Measurements from ENCODE around the gene TGFBR3. TPM values are rescaled to one million over a fixed set of nuclear protein-coding genes. Genes with fewer than 3 reads are reported as not detected.

The TGFBR3 gene
- total RNA-seq, 4 donors from 2014 or later: 32.9 to 138 (median 58.8) TPM

- no peak for DNase-seq
- in situ Hi-C loops (cut with MboI; ENCODE audit: low pct_ligation_motif_present in 1 of 4, low pct_unique_long_range_greater_than_20kb in 1 of 4, low sequenced_read_pairs in 3 of 4) (loop anchor here (5.0 to 25.0 kb wide), 3 partner anchors 411 to 664 kb away; no protein-coding TSS in a partner anchor), intact Hi-C loops (cut with DNase I; ENCODE audit: low total_unique reads) (loop anchor here (5.0 kb wide), 1 partner anchor 414 kb away; no protein-coding TSS in a partner anchor)
- TF ChIP-seq POLR2A (IDR thresholded peaks at IDR 0.05) (no peak), POLR2AphosphoS5 (IDR thresholded peaks at IDR 0.05) (no peak), EP300 (IDR thresholded peaks at IDR 0.05; ENCODE audit: low read depth) (no peak), CTCF (IDR thresholded peaks at IDR 0.05) (no peak)
- Histone ChIP-seq H3K4me3 (no peak overlapping the region), H3K36me3 (no peaks in the 10 kb centered on the region), H3K27ac (no peak overlapping the region), H3K9me3 (no peaks in the 10 kb centered on the region), H3K27me3 (no peaks in the 10 kb centered on the region), H3K4me1 (no peaks in the 10 kb centered on the region)
- WGBS, 2 donors (ENCODE audit: low coverage in 1 of 2): 87 to 100% methylated on average over 2 to 4 of the region's 4 CpGs
Observed at GRCh38 chr1:91925644-91926435, 39.9 kb upstream of the TGFBR3 start.

GRCh38 chr1:91924146-91924545, 38.2 kb upstream of the TGFBR3 start:
- no peak for DNase-seq
- no peak for TF ChIP-seq EP300 (IDR thresholded peaks at IDR 0.05; ENCODE audit: low read depth)
- no peak for TF ChIP-seq POLR2A (IDR thresholded peaks at IDR 0.05)
- no peak for TF ChIP-seq POLR2AphosphoS5 (IDR thresholded peaks at IDR 0.05)
- TF ChIP-seq CTCF (IDR thresholded peaks at IDR 0.05): no peak
- no peaks in the 10 kb centered on the region for H3K36me3 ChIP-seq
- H3K27ac ChIP-seq: no peak overlapping the region
- in situ Hi-C loops (cut with MboI; ENCODE audit: low pct_ligation_motif_present in 1 of 4, low pct_unique_long_range_greater_than_20kb in 1 of 4, low sequenced_read_pairs in 3 of 4) (loop anchor here in 1 of 4 donors (10.0 kb wide), 1 partner anchor 409 kb away; no protein-coding TSS in a partner anchor), intact Hi-C loops (cut with DNase I; ENCODE audit: low total_unique reads) (no loop called here)
- WGBS, 2 donors (ENCODE audit: low coverage in 1 of 2): 40 to 56% methylated on average over 2 of the region's 2 CpGs
- H3K27me3 ChIP-seq: no peaks in the 10 kb centered on the region
- H3K9me3 ChIP-seq: no peaks in the 10 kb centered on the region
- no peaks in the 10 kb centered on the region for H3K4me1 ChIP-seq
- no peak overlapping the region for H3K4me3 ChIP-seq

- intact Hi-C loops (cut with DNase I; ENCODE audit: low total_unique reads): no loop called here
- Histone ChIP-seq H3K9me3 (no peaks in the 10 kb centered on the region), H3K27me3 (no peaks in the 10 kb centered on the region), H3K27ac (no peak overlapping the region), H3K4me3 (no peak overlapping the region), H3K36me3 (no peaks in the 10 kb centered on the region), H3K4me1 (no peaks in the 10 kb centered on the region)
- WGBS, 2 donors (ENCODE audit: low coverage in 1 of 2): 90 to 95% methylated on average over 6 to 8 of the region's 8 CpGs
- no peak for DNase-seq
- in situ Hi-C loops (cut with MboI; ENCODE audit: low pct_ligation_motif_present in 1 of 4, low pct_unique_long_range_greater_than_20kb in 1 of 4, low sequenced_read_pairs in 3 of 4): loop anchor here in 1 of 4 donors (10.0 kb wide), 1 partner anchor 405 kb away; no protein-coding TSS in a partner anchor
- TF ChIP-seq POLR2AphosphoS5 (IDR thresholded peaks at IDR 0.05): no peak
- TF ChIP-seq POLR2A (IDR thresholded peaks at IDR 0.05): no peak
- TF ChIP-seq CTCF (IDR thresholded peaks at IDR 0.05): no peak
- no peak for TF ChIP-seq EP300 (IDR thresholded peaks at IDR 0.05; ENCODE audit: low read depth)
Observed at GRCh38 chr1:91919962-91920361, 34.0 kb upstream of the TGFBR3 start.

- no peak for TF ChIP-seq POLR2A (IDR thresholded peaks at IDR 0.05)
- no peak for TF ChIP-seq POLR2AphosphoS5 (IDR thresholded peaks at IDR 0.05)
- no peak for TF ChIP-seq CTCF (IDR thresholded peaks at IDR 0.05)
- no peak for TF ChIP-seq EP300 (IDR thresholded peaks at IDR 0.05; ENCODE audit: low read depth)
- intact Hi-C loops (cut with DNase I; ENCODE audit: low total_unique reads) (no loop called here), in situ Hi-C loops (cut with MboI; ENCODE audit: low pct_ligation_motif_present in 1 of 4, low pct_unique_long_range_greater_than_20kb in 1 of 4, low sequenced_read_pairs in 3 of 4) (no loop called here)
- Histone ChIP-seq H3K4me3 (no peak overlapping the region), H3K27me3 (no peaks in the 10 kb centered on the region), H3K9me3 (no peaks in the 10 kb centered on the region), H3K27ac (no peak overlapping the region), H3K36me3 (no peaks in the 10 kb centered on the region), H3K4me1 (no peaks in the 10 kb centered on the region)
- no peak for DNase-seq
- 62 to 71% methylated on average over 5 of the region's 5 CpGs for WGBS, 2 donors (ENCODE audit: low coverage in 1 of 2)
Observed at GRCh38 chr1:91916811-91917460, 31.0 kb upstream of the TGFBR3 start.
